Right lobe of liver (tissue), 6 donors: ENCODE results near the gene ASMT. TPM values are rescaled to one million over a fixed set of nuclear protein-coding genes. Genes with fewer than 3 reads are reported as not detected.
"Not testable (repeated sequence)": the region's sequence is repeated elsewhere in the genome, so short reads cannot be mapped to it uniquely, and the experiment has no call there.

Source experiments
- ATAC-seq, 4 donors: fragments of 200-7000 bp; cut with Tn5 transposase; one replicate each; pipeline ENCODE4 v1.9.1; 2020; ENCODE audit warnings: mild to moderate bottlenecking in 4 of 4, moderate library complexity in 4 of 4
- DNase-seq, 3 donors: peaks; one replicate each; pipeline ENCODE4 v3.0.0-alpha.2; 2020
- H3K27ac ChIP-seq, 3 donors: fragments of 200-600 bp; one replicate each; pipeline ENCODE4 v1.8.0; 2022
- H3K27me3 ChIP-seq, 2 donors: fragments of 200-600 bp; one replicate each; pipeline ENCODE4 v1.8.0; 2022
- H3K36me3 ChIP-seq, 4 donors: fragments of 200-600 bp; sonication (generic) in 1 of 4; one replicate each; pipeline versions ENCODE4 v1.5.1 to v1.8.0; 2017 to 2022; ENCODE audit warnings: control low read depth in 1 of 4
- H3K4me1 ChIP-seq, 4 donors: fragments of 200-600 bp; sonication (generic) in 1 of 4; one replicate each; pipeline versions ENCODE4 v1.5.1 to v1.8.0; 2017 to 2022; ENCODE audit warnings: control low read depth in 1 of 4
- H3K4me3 ChIP-seq, 3 donors: fragments of 200-600 bp; one replicate each; pipeline ENCODE4 v1.8.0; 2022
- H3K9me3 ChIP-seq, 4 donors: fragments of 200-600 bp; sonication (generic) in 1 of 4; one replicate each; pipeline versions ENCODE4 v1.5.1 to v1.8.0; 2017 to 2022; ENCODE audit warnings: control low read depth in 1 of 4
- CTCF ChIP-seq, 4 donors: fragments of 200-600 bp in 3 of 4; fragments of 450-650 bp in 1 of 4; IDR thresholded peaks; one replicate each; pipeline versions ENCODE4 v1.5.1 to v1.8.0; 2016 to 2022; ENCODE audit warnings: antibody characterized with exemption in 4 of 4, mild to moderate bottlenecking in 2 of 4
- POLR2A ChIP-seq: fragments of 450-650 bp; IDR thresholded peaks from one replicate; pipeline ENCODE4 v1.6.1; 2017; ENCODE audit warnings: antibody characterized with exemption, mild to moderate bottlenecking
- WGBS: methylation state at CpG from one replicate; pipeline ENCODE4 v1.1.6; 2018; ENCODE audit warnings: low coverage, low lambda C conversion rate; ENCODE audit not compliant: insufficient coverage; ENCODE audit errors: missing lambda C conversion rate; 5-methylcytosine and 5-hydroxymethylcytosine counted together
- intact Hi-C, 2 donors: fragments of 100-400 bp; cut with DNase I; formaldehyde crosslinking; loops; one replicate each; pipeline versions ENCODE4 v1.11.2 to v1.14.1; 2022
- long read RNA-seq: library from polyadenylated mRNA; unstranded; transcript quantifications from one replicate; pipeline ENCODE4 v2.0.0, GENCODE V29; 2019
- total RNA-seq, 6 experiments: library from RNA; depleted of rRNA in 2 of 6; stranded (reverse); fragments of >200 nt in 2 of 6; fragmentation: NEBNext Ultra II Directional in 3 of 6; extraction: Animal tissue kit (Norgen Biotek cat#: 25700) in 3 of 6; gene quantifications; one replicate each; pipeline versions ENCODE4 v1.1.0 to v1.2.4, GENCODE V29; 2016 to 2023
- donor health status: DM: no; HTN: yes; CAD: no.
- donor health status: DM: no; HTN: no; CAD: no.
- donor health status: DM: no; HTN: no; CAD: no.
- donor health status: DM: no; HTN: yes; CAD: no.
- donor health status: DM: no; HTN: yes; CAD: no.

The ASMT gene
- total RNA-seq, result under 1 TPM in 1 of 6 experiments, not detected in 5; 0.13 TPM
- long read RNA-seq, result 0 reads

- H3K4me3 ChIP-seq, result no peak within 1 kb of the TSS
- intact Hi-C loops, result no loop called here
- no peak for TF ChIP-seq POLR2A
- TF ChIP-seq CTCF (IDR thresholded peaks at IDR 0.05), result no peak
- DNase-seq (no peak), ATAC-seq (no peak)
- H3K4me1 ChIP-seq, result no peaks in the 10 kb centered on the region
- H3K36me3 ChIP-seq, result no peaks in the 10 kb centered on the region
- H3K27ac ChIP-seq, result no peak within 1 kb of the TSS
- no peaks in the 10 kb centered on the region for H3K9me3 ChIP-seq
- WGBS, result 73% methylated on average over 8 of the region's 17 CpGs
- no peaks in the 10 kb centered on the region for H3K27me3 ChIP-seq
Measured at GRCh38 chrX:1614927-1615326, at the start of gene ASMT. TSS of gene ASMT (plus strand) at chrX:1615059. CDS start at chrX:1615200, 141 bp downstream.

GRCh38 chrX:1574181-1574580, 40.7 kb upstream of the ASMT start:
- DNase-seq, result peak in 1 of 3 donors; percentile 22
- not testable (repeated sequence) for H3K4me1 ChIP-seq, H3K27ac ChIP-seq, H3K27me3 ChIP-seq, H3K36me3 ChIP-seq, H3K4me3 ChIP-seq, ATAC-seq, H3K9me3 ChIP-seq
- WGBS, result 85% methylated on average over 18 of the region's 19 CpGs
- intact Hi-C loops, result loop anchor here in 1 of 2 donors (10.0 kb wide), 1 partner anchor 119 kb away; the partner anchor contains the start of gene ASMTL

GRCh38 chrX:1576201-1576992, 38.5 kb upstream of the ASMT start:
- Histone ChIP-seq H3K27ac (no peak overlapping the region), H3K36me3 (no peaks in the 10 kb centered on the region), H3K9me3 (no peaks in the 10 kb centered on the region), H3K4me3 (no peak overlapping the region), H3K27me3 (no peaks in the 10 kb centered on the region), H3K4me1 (no peaks in the 10 kb centered on the region)
- no peak for TF ChIP-seq CTCF (IDR thresholded peaks at IDR 0.05)
- no peak for TF ChIP-seq POLR2A
- peak in 1 of 3 donors; percentile 4 for DNase-seq
- no peak for ATAC-seq
- intact Hi-C loops, result loop anchor here (5.0 to 10.0 kb wide), 2 partner anchors 119 to 122 kb away; partner anchors contain the start of gene ASMTL (in 1 of the 2)
- WGBS, result 39% methylated on average over 5 of the region's 6 CpGs

- H3K27ac ChIP-seq, result no peak overlapping the region
- no peaks in the 10 kb centered on the region for H3K9me3 ChIP-seq
- TF ChIP-seq CTCF (IDR thresholded peaks at IDR 0.05), result no peak
- TF ChIP-seq POLR2A, result no peak
- intact Hi-C loops, result loop anchor here (5.0 to 10.0 kb wide), 2 partner anchors 121 to 123 kb away; partner anchors contain the start of gene ASMTL (in 1 of the 2)
- 23% methylated on average over 2 of the region's 2 CpGs for WGBS
- ATAC-seq, result no peak
- no peak overlapping the region for H3K4me3 ChIP-seq
- DNase-seq, result peak in 1 of 3 donors; percentile 3
- no peaks in the 10 kb centered on the region for H3K27me3 ChIP-seq
- no peaks in the 10 kb centered on the region for H3K4me1 ChIP-seq
- no peaks in the 10 kb centered on the region for H3K36me3 ChIP-seq
Measured at GRCh38 chrX:1577845-1578244, 37.0 kb upstream of the ASMT start.

- TF ChIP-seq CTCF (IDR thresholded peaks at IDR 0.05), result no peak
- TF ChIP-seq POLR2A, result no peak
- H3K9me3 ChIP-seq, result no peaks in the 10 kb centered on the region
- H3K27me3 ChIP-seq, result no peaks in the 10 kb centered on the region
- no peaks in the 10 kb centered on the region for H3K4me1 ChIP-seq
- 53% methylated on average over 6 of the region's 6 CpGs for WGBS
- H3K36me3 ChIP-seq, result no peaks in the 10 kb centered on the region
- no peak overlapping the region for H3K27ac ChIP-seq
- no peak for ATAC-seq
- intact Hi-C loops, result loop anchor here (5.0 to 10.0 kb wide), 2 partner anchors 121 to 124 kb away; partner anchors contain the start of gene ASMTL (in 1 of the 2)
- peak in 1 of 3 donors; percentile 12 for DNase-seq
- H3K4me3 ChIP-seq, result no peak overlapping the region
Measured at GRCh38 chrX:1578511-1579173, 36.2 kb upstream of the ASMT start.
